Measurements from ENCODE around the gene NLRP13.

The NLRP13 gene

GRCh38 chr19:55866521-55866920 is 65.6 kb downstream of the NLRP13 start:
- Histone ChIP-seq H4K8ac (ENCODE audit: low read depth, low read length) (no peak overlapping the region), H2AFZ (ENCODE audit: low read length) (no peak overlapping the region), H3K36me3 (replicated peaks in 1 of 2; ENCODE audit: control insufficient read depth in 2 of 2, insufficient read depth in 2 of 2, low read length in 2 of 2) (no peaks in the 10 kb centered on the region), H3K18ac (ENCODE audit: low read length) (no peak overlapping the region), H3K4me1 (ENCODE audit: control insufficient read depth in 2 of 2, insufficient read depth in 1 of 2, low read depth in 1 of 2, low read length in 2 of 2) (no peaks in the 10 kb centered on the region), H2AK5ac (ENCODE audit: low read depth, low read length) (no peak overlapping the region), H3K9ac (ENCODE audit: low read depth, low read length, poor library complexity) (no peak overlapping the region), H3K14ac (ENCODE audit: low read length) (no peak overlapping the region), H3K27ac (replicated peaks; ENCODE audit: low read length) (no peak overlapping the region), H2BK5ac (ENCODE audit: low read length) (no peak overlapping the region), H4K91ac (ENCODE audit: low read depth, low read length, poor library complexity) (no peak overlapping the region), H3K9me3 (replicated peaks in 1 of 2; ENCODE audit: control insufficient read depth in 2 of 2, insufficient read depth in 1 of 2, low read depth in 1 of 2, low read length in 2 of 2) (peaks cover 0 to 28% of the 10 kb centered on the region in 2 donors), H2BK120ac (ENCODE audit: low read depth, low read length) (no peak overlapping the region), H2BK15ac (ENCODE audit: low read length) (no peak overlapping the region), H3K4me2 (ENCODE audit: insufficient read depth, low read length, poor library complexity, severe bottlenecking) (no peak overlapping the region), H3K4me3 (ENCODE audit: low read length in 2 of 2) (no peak overlapping the region), H3K79me1 (ENCODE audit: low read depth, low read length) (no peaks in the 10 kb centered on the region), H3K23ac (ENCODE audit: low read depth, low read length, poor library complexity) (no peak overlapping the region), H3K4ac (ENCODE audit: low read length) (no peak overlapping the region), H2BK12ac (ENCODE audit: low read length) (no peak overlapping the region), H3K27me3 (ENCODE audit: control insufficient read depth in 3 of 3, insufficient read depth in 3 of 3, low read depth in 1 of 3, low read length in 3 of 3) (no peaks in the 10 kb centered on the region)
- WGBS, 2 donors (ENCODE audit: extremely low coverage in 2 of 2, insufficient read length in 2 of 2, insufficient replicate concordance in 1 of 2), result no CpG with 5 or more reads among the region's 3 CpGs
- DNase-seq (ENCODE audit: low spot score), result no peak

- H2BK15ac ChIP-seq (ENCODE audit: low read length), result no peak overlapping the region
- no peaks in the 10 kb centered on the region for H3K36me3 ChIP-seq (replicated peaks in 1 of 2; ENCODE audit: control insufficient read depth in 2 of 2, insufficient read depth in 2 of 2, low read length in 2 of 2)
- no peak for DNase-seq (ENCODE audit: low spot score)
- H3K9me3 ChIP-seq (replicated peaks in 1 of 2; ENCODE audit: control insufficient read depth in 2 of 2, insufficient read depth in 1 of 2, low read depth in 1 of 2, low read length in 2 of 2), result peaks cover 0 to 44% of the 10 kb centered on the region in 2 donors
- no peak overlapping the region for H3K4me3 ChIP-seq (ENCODE audit: low read length in 2 of 2)
- H2BK5ac ChIP-seq (ENCODE audit: low read length), result no peak overlapping the region
- no peak overlapping the region for H3K4ac ChIP-seq (ENCODE audit: low read length)
- H3K9ac ChIP-seq (ENCODE audit: low read depth, low read length, poor library complexity), result no peak overlapping the region
- H3K27me3 ChIP-seq (ENCODE audit: control insufficient read depth in 3 of 3, insufficient read depth in 3 of 3, low read depth in 1 of 3, low read length in 3 of 3), result peaks cover 0 to 7% (median 0%) of the 10 kb centered on the region in 3 experiments
- no peak overlapping the region for H4K8ac ChIP-seq (ENCODE audit: low read depth, low read length)
- no CpG with 5 or more reads among the region's 5 CpGs for WGBS, 2 donors (ENCODE audit: extremely low coverage in 2 of 2, insufficient read length in 2 of 2, insufficient replicate concordance in 1 of 2)
- H3K4me1 ChIP-seq (ENCODE audit: control insufficient read depth in 2 of 2, insufficient read depth in 1 of 2, low read depth in 1 of 2, low read length in 2 of 2), result no peaks in the 10 kb centered on the region
- no peak overlapping the region for H3K4me2 ChIP-seq (ENCODE audit: insufficient read depth, low read length, poor library complexity, severe bottlenecking)
- no peak overlapping the region for H2AFZ ChIP-seq (ENCODE audit: low read length)
- H3K79me1 ChIP-seq (ENCODE audit: low read depth, low read length), result no peaks in the 10 kb centered on the region
- no peak overlapping the region for H4K91ac ChIP-seq (ENCODE audit: low read depth, low read length, poor library complexity)
- no peak overlapping the region for H3K27ac ChIP-seq (replicated peaks; ENCODE audit: low read length)
- no peak overlapping the region for H2BK120ac ChIP-seq (ENCODE audit: low read depth, low read length)
- no peak overlapping the region for H2AK5ac ChIP-seq (ENCODE audit: low read depth, low read length)
- H3K14ac ChIP-seq (ENCODE audit: low read length), result no peak overlapping the region
- H2BK12ac ChIP-seq (ENCODE audit: low read length), result no peak overlapping the region
- no peak overlapping the region for H3K23ac ChIP-seq (ENCODE audit: low read depth, low read length, poor library complexity)
- no peak overlapping the region for H3K18ac ChIP-seq (ENCODE audit: low read length)
Measured at GRCh38 chr19:55858969-55859368, 73.2 kb downstream of the NLRP13 start.

DNA sequence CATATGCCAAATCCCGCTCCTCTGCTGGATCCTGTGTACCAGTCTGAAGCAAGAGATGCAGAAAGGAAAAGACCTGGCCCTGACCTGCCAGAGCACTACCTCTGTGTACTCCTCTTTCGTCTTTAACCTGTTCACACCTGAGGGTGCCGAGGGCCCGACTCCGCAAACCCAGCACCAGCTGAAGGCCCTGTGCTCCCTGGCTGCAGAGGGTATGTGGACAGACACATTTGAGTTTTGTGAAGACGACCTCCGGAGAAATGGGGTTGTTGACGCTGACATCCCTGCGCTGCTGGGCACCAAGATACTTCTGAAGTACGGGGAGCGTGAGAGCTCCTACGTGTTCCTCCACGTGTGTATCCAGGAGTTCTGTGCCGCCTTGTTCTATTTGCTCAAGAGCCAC is 73.7 kb downstream of the NLRP13 start:
- Histone ChIP-seq H2BK5ac (ENCODE audit: low read length) (no peak overlapping the region), H2BK15ac (ENCODE audit: low read length) (no peak overlapping the region), H3K4me2 (ENCODE audit: insufficient read depth, low read length, poor library complexity, severe bottlenecking) (no peak overlapping the region), H2BK12ac (ENCODE audit: low read length) (no peak overlapping the region), H3K14ac (ENCODE audit: low read length) (no peak overlapping the region), H2AFZ (ENCODE audit: low read length) (no peak overlapping the region), H3K4ac (ENCODE audit: low read length) (no peak overlapping the region), H3K36me3 (replicated peaks in 1 of 2; ENCODE audit: control insufficient read depth in 2 of 2, insufficient read depth in 2 of 2, low read length in 2 of 2) (no peaks in the 10 kb centered on the region), H3K79me1 (ENCODE audit: low read depth, low read length) (no peaks in the 10 kb centered on the region), H3K4me1 (ENCODE audit: control insufficient read depth in 2 of 2, insufficient read depth in 1 of 2, low read depth in 1 of 2, low read length in 2 of 2) (no peaks in the 10 kb centered on the region), H3K4me3 (ENCODE audit: low read length in 2 of 2) (no peak overlapping the region), H2AK5ac (ENCODE audit: low read depth, low read length) (no peak overlapping the region), H4K8ac (ENCODE audit: low read depth, low read length) (no peak overlapping the region), H2BK120ac (ENCODE audit: low read depth, low read length) (no peak overlapping the region), H4K91ac (ENCODE audit: low read depth, low read length, poor library complexity) (no peak overlapping the region), H3K18ac (ENCODE audit: low read length) (no peak overlapping the region), H3K9me3 (replicated peaks in 1 of 2; ENCODE audit: control insufficient read depth in 2 of 2, insufficient read depth in 1 of 2, low read depth in 1 of 2, low read length in 2 of 2) (peaks cover 0 to 42% of the 10 kb centered on the region in 2 donors), H3K23ac (ENCODE audit: low read depth, low read length, poor library complexity) (no peak overlapping the region), H3K27me3 (ENCODE audit: control insufficient read depth in 3 of 3, insufficient read depth in 3 of 3, low read depth in 1 of 3, low read length in 3 of 3) (peaks cover 0 to 7% (median 0%) of the 10 kb centered on the region in 3 experiments), H3K27ac (replicated peaks; ENCODE audit: low read length) (no peak overlapping the region), H3K9ac (ENCODE audit: low read depth, low read length, poor library complexity) (no peak overlapping the region)
- no CpG with 5 or more reads among the region's 14 CpGs for WGBS, 2 donors (ENCODE audit: extremely low coverage in 2 of 2, insufficient read length in 2 of 2, insufficient replicate concordance in 1 of 2)
- no peak for DNase-seq (ENCODE audit: low spot score)

- H2BK5ac ChIP-seq (ENCODE audit: low read length), result no peak overlapping the region
- H2BK120ac ChIP-seq (ENCODE audit: low read depth, low read length), result no peak overlapping the region
- no peak overlapping the region for H2AK5ac ChIP-seq (ENCODE audit: low read depth, low read length)
- H2AFZ ChIP-seq (ENCODE audit: low read length), result no peak overlapping the region
- H3K79me1 ChIP-seq (ENCODE audit: low read depth, low read length), result no peaks in the 10 kb centered on the region
- H3K4me3 ChIP-seq (ENCODE audit: low read length in 2 of 2), result no peak overlapping the region
- no peaks in the 10 kb centered on the region for H3K36me3 ChIP-seq (replicated peaks in 1 of 2; ENCODE audit: control insufficient read depth in 2 of 2, insufficient read depth in 2 of 2, low read length in 2 of 2)
- no peak overlapping the region for H3K27ac ChIP-seq (replicated peaks; ENCODE audit: low read length)
- no peak overlapping the region for H2BK12ac ChIP-seq (ENCODE audit: low read length)
- no peaks in the 10 kb centered on the region for H3K4me1 ChIP-seq (ENCODE audit: control insufficient read depth in 2 of 2, insufficient read depth in 1 of 2, low read depth in 1 of 2, low read length in 2 of 2)
- H3K18ac ChIP-seq (ENCODE audit: low read length), result no peak overlapping the region
- H3K9me3 ChIP-seq (replicated peaks in 1 of 2; ENCODE audit: control insufficient read depth in 2 of 2, insufficient read depth in 1 of 2, low read depth in 1 of 2, low read length in 2 of 2), result peaks cover 0 to 42% of the 10 kb centered on the region in 2 donors
- H3K27me3 ChIP-seq (ENCODE audit: control insufficient read depth in 3 of 3, insufficient read depth in 3 of 3, low read depth in 1 of 3, low read length in 3 of 3), result peaks cover 0 to 7% (median 0%) of the 10 kb centered on the region in 3 experiments
- WGBS, 2 donors (ENCODE audit: extremely low coverage in 2 of 2, insufficient read length in 2 of 2, insufficient replicate concordance in 1 of 2), result no CpG with 5 or more reads among the region's 23 CpGs
- H3K23ac ChIP-seq (ENCODE audit: low read depth, low read length, poor library complexity), result no peak overlapping the region
- no peak overlapping the region for H2BK15ac ChIP-seq (ENCODE audit: low read length)
- H4K8ac ChIP-seq (ENCODE audit: low read depth, low read length), result no peak overlapping the region
- no peak for DNase-seq (ENCODE audit: low spot score)
- no peak overlapping the region for H3K4me2 ChIP-seq (ENCODE audit: insufficient read depth, low read length, poor library complexity, severe bottlenecking)
- H3K4ac ChIP-seq (ENCODE audit: low read length), result no peak overlapping the region
- H4K91ac ChIP-seq (ENCODE audit: low read depth, low read length, poor library complexity), result no peak overlapping the region
- no peak overlapping the region for H3K9ac ChIP-seq (ENCODE audit: low read depth, low read length, poor library complexity)
- H3K14ac ChIP-seq (ENCODE audit: low read length), result no peak overlapping the region
Measured at GRCh38 chr19:55857974-55858373, 74.2 kb downstream of the NLRP13 start.
